H1 (cell line): ENCODE measurements around the gene GSTA1. TPM values are rescaled to one million over a fixed set of nuclear protein-coding genes. Genes with fewer than 3 reads are reported as not detected.

Experiments
- CTCF ChIA-PET: fragments of 300-600 bp; sonication (Branson Sonifier 250); formaldehyde crosslinking; loops from one replicate; lab custom pipeline; 2021; ENCODE audit not compliant: partially characterized antibody; lab: Charles Lee
- POLR2A ChIA-PET: fragments of 300-600 bp; sonication (Branson Sonifier 250); formaldehyde crosslinking; loops from one replicate; lab custom pipeline; 2021; ENCODE audit warnings: inconsistent platforms; ENCODE audit not compliant: partially characterized antibody; lab: Charles Lee
- DNase-seq, 2 experiments: peaks; one replicate each; pipeline versions ENCODE4 v3.0.0 to v3.0.0-alpha.2; 2010 to 2022; ENCODE audit warnings: low spot score in 2 of 2, low read depth in 1 of 2, mixed read lengths in 1 of 2
- FAIRE-seq: peaks from 2 replicates; lab custom pipeline; 2011; peaks lifted over from hg19 to GRCh38; lab: Jason Lieb, UNC
- H2AFZ ChIP-seq: 2 replicates; pipeline ENCODE4 v1.8.1; 2012; ENCODE audit warnings: low read length, inconsistent platforms
- H2AK5ac ChIP-seq: 2 replicates; pipeline ENCODE4 v1.6.1; 2013; ENCODE audit warnings: low read depth, low read length
- H2BK120ac ChIP-seq: replicated peaks from 2 replicates; pipeline ENCODE3; 2013; ENCODE audit warnings: low read depth, low read length, inconsistent platforms
- H2BK12ac ChIP-seq: 2 replicates; pipeline ENCODE4 v1.6.1; 2013; ENCODE audit warnings: low read depth, low read length
- H2BK15ac ChIP-seq: 2 replicates; pipeline ENCODE4 v1.6.1; 2013; ENCODE audit warnings: low read length
- H2BK20ac ChIP-seq: 2 replicates; pipeline ENCODE4 v1.6.1; 2013; ENCODE audit warnings: low read length
- H2BK5ac ChIP-seq: 2 replicates; pipeline ENCODE4 v1.6.1; 2013; ENCODE audit warnings: low read depth, low read length
- H3K14ac ChIP-seq: 2 replicates; pipeline ENCODE4 v1.6.1; 2013; ENCODE audit warnings: inconsistent platforms; ENCODE audit not compliant: insufficient read length
- H3K18ac ChIP-seq: 2 replicates; pipeline ENCODE4 v1.6.1; 2013; ENCODE audit warnings: low read length; ENCODE audit errors: extremely low read depth
- H3K23ac ChIP-seq: 2 replicates; pipeline ENCODE4 v1.6.1; 2013; ENCODE audit warnings: inconsistent platforms; ENCODE audit not compliant: insufficient read length
- H3K23me2 ChIP-seq: 2 replicates; pipeline ENCODE4 v1.6.1; 2013; ENCODE audit warnings: low read depth, low read length
- H3K27ac ChIP-seq: 2 replicates; pipeline ENCODE4 v1.6.1; 2011; ENCODE audit warnings: low read depth, low read length, inconsistent platforms
- H3K27me3 ChIP-seq, 4 experiments: replicated peaks in 1 of 4; 1 replicate in 1 of 4; 2 replicates in 3 of 4; pipeline versions ENCODE4 v1.6.1 to v1.8.1; 2011 to 2013; ENCODE audit warnings: low read length in 3 of 4, mild to moderate bottlenecking in 3 of 4, inconsistent platforms in 2 of 4, mixed read lengths in 2 of 4, moderate library complexity in 1 of 4; ENCODE audit not compliant: control insufficient read depth in 3 of 4, insufficient read depth in 3 of 4; ENCODE audit errors: extremely low read depth in 1 of 4
- H3K36me3 ChIP-seq, 4 experiments: 2 replicates each; pipeline versions ENCODE4 v1.6.1 to v1.8.1; 2011 to 2013; ENCODE audit warnings: mild to moderate bottlenecking in 4 of 4, low read length in 3 of 4, moderate library complexity in 2 of 4, control low read depth in 1 of 4, inconsistent platforms in 1 of 4; ENCODE audit not compliant: insufficient read depth in 4 of 4, control insufficient read depth in 2 of 4
- H3K4ac ChIP-seq: replicated peaks from 2 replicates; pipeline ENCODE3; 2013; ENCODE audit warnings: low read length, low read depth, mixed read lengths, inconsistent platforms; ENCODE audit not compliant: insufficient read length
- H3K4me1 ChIP-seq, 4 experiments: replicated peaks in 1 of 4; 1 replicate in 1 of 4; 2 replicates in 3 of 4; pipeline versions ENCODE4 v1.6.1 to v1.8.1; 2011 to 2013; ENCODE audit warnings: low read length in 3 of 4, inconsistent platforms in 2 of 4, mixed read lengths in 1 of 4; ENCODE audit not compliant: insufficient read depth in 4 of 4, control insufficient read depth in 3 of 4
- H3K4me2 ChIP-seq, 2 experiments: 2 replicates each; pipeline versions ENCODE4 v1.6.1 to v1.8.1; 2011 to 2013; ENCODE audit warnings: low read depth in 2 of 2, low read length in 2 of 2, control low read depth in 1 of 2, inconsistent platforms in 1 of 2, mild to moderate bottlenecking in 1 of 2; ENCODE audit not compliant: insufficient read depth in 1 of 2
- H3K4me3 ChIP-seq, 4 experiments: fragments of 200-600, 300-600 bp in 1 of 4; sonication (generic), shearing (Covaris generic), sonication (Bioruptor Twin) in 1 of 4; 2 replicates each; pipeline versions ENCODE4 v1.5.1 to v1.8.1; 2011 to 2016; ENCODE audit warnings: low read length in 4 of 4, low read depth in 3 of 4, control low read depth in 2 of 4, inconsistent platforms in 2 of 4, mild to moderate bottlenecking in 2 of 4, mixed read lengths in 1 of 4, moderate library complexity in 1 of 4; ENCODE audit not compliant: insufficient read depth in 2 of 4; ENCODE audit errors: extremely low read depth in 1 of 4
- H3K56ac ChIP-seq: replicated peaks from 2 replicates; pipeline ENCODE3; 2013; ENCODE audit warnings: low read depth, mild to moderate bottlenecking, mixed read lengths, low read length, inconsistent platforms; ENCODE audit not compliant: insufficient read length
- H3K79me1 ChIP-seq: 2 replicates; pipeline ENCODE4 v1.6.1; 2013; ENCODE audit warnings: low read depth, low read length, control low read depth
- H3K79me2 ChIP-seq, 2 experiments: 2 replicates each; pipeline versions ENCODE4 v1.6.1 to v1.8.1; 2012 to 2013; ENCODE audit warnings: low read length in 2 of 2, mild to moderate bottlenecking in 2 of 2, inconsistent platforms in 1 of 2; ENCODE audit not compliant: insufficient read depth in 2 of 2, control insufficient read depth in 1 of 2
- H3K9ac ChIP-seq, 4 experiments: replicated peaks in 1 of 4; 1 replicate in 1 of 4; 2 replicates in 3 of 4; pipeline versions ENCODE4 v1.6.1 to v1.8.1; 2011 to 2013; ENCODE audit warnings: low read depth in 3 of 4, low read length in 3 of 4, control low read depth in 2 of 4, mild to moderate bottlenecking in 2 of 4, moderate library complexity in 2 of 4, inconsistent platforms in 1 of 4; ENCODE audit errors: extremely low read depth in 1 of 4
- H3K9me3 ChIP-seq, 2 experiments: 2 replicates each; pipeline versions ENCODE4 v1.6.1 to v1.8.1; 2012 to 2013; ENCODE audit warnings: mild to moderate bottlenecking in 2 of 2, moderate library complexity in 2 of 2, control low read depth in 1 of 2, inconsistent platforms in 1 of 2, low read depth in 1 of 2, low read length in 1 of 2, mixed read lengths in 1 of 2; ENCODE audit not compliant: insufficient read depth in 2 of 2
- H4K20me1 ChIP-seq, 2 experiments: replicated peaks in 1 of 2; 2 replicates each; pipeline versions ENCODE3 to v1.8.1; 2011 to 2013; ENCODE audit warnings: inconsistent platforms in 2 of 2, low read length in 2 of 2, mild to moderate bottlenecking in 1 of 2; ENCODE audit not compliant: insufficient read depth in 2 of 2, control insufficient read depth in 1 of 2
- H4K5ac ChIP-seq: 2 replicates; pipeline ENCODE4 v1.6.1; 2013; ENCODE audit warnings: low read length, low read depth, mixed read lengths, inconsistent platforms; ENCODE audit not compliant: insufficient read length
- H4K8ac ChIP-seq: 2 replicates; pipeline ENCODE4 v1.8.0; 2013; ENCODE audit warnings: mild to moderate bottlenecking, moderate library complexity, low read length, inconsistent platforms; ENCODE audit not compliant: insufficient read depth; ENCODE audit errors: extremely low read depth
- H4K91ac ChIP-seq: replicated peaks from 2 replicates; pipeline ENCODE3; 2013; ENCODE audit warnings: low read length, mixed read lengths, inconsistent platforms; ENCODE audit not compliant: insufficient read length
- ATF3 ChIP-seq: IDR thresholded peaks from 2 replicates; pipeline ENCODE4 v1.6.1; 2011; ENCODE audit warnings: low read depth, mild to moderate bottlenecking, low read length; ENCODE audit not compliant: insufficient read depth
- GABPA ChIP-seq: IDR thresholded peaks from 2 replicates; pipeline ENCODE4 v1.6.1; 2011; ENCODE audit warnings: mild to moderate bottlenecking, low read length, moderate library complexity, borderline replicate concordance; ENCODE audit not compliant: insufficient read depth
- HDAC2 ChIP-seq, 2 experiments: fragments of 300-600 bp in 1 of 2; sonication (generic) in 1 of 2; IDR thresholded peaks; 2 replicates each; pipeline ENCODE4 v1.6.1; 2011 to 2012; ENCODE audit warnings: low read depth in 2 of 2, low read length in 2 of 2, mild to moderate bottlenecking in 2 of 2, moderate library complexity in 2 of 2, borderline replicate concordance in 1 of 2, inconsistent platforms in 1 of 2
- JUN ChIP-seq: IDR thresholded peaks from 2 replicates; pipeline ENCODE4 v1.6.1; 2011; ENCODE audit warnings: low read depth, mild to moderate bottlenecking, improper control_type of control experiment, low read length
- POLR2AphosphoS5 ChIP-seq: IDR thresholded peaks from 2 replicates; pipeline ENCODE4 v1.6.1; 2011; ENCODE audit warnings: low read depth, low read length
- RAD21 ChIP-seq, 2 experiments: IDR thresholded peaks in 1 of 2; conservative IDR thresholded peaks in 1 of 2; 2 replicates each; pipeline ENCODE4 v1.6.1; 2011; ENCODE audit warnings: low read depth in 2 of 2, low read length in 2 of 2, improper control_type of control experiment in 1 of 2, inconsistent platforms in 1 of 2, mild to moderate bottlenecking in 1 of 2, moderate library complexity in 1 of 2
- SP2 ChIP-seq: IDR thresholded peaks from 2 replicates; pipeline ENCODE4 v1.6.1; 2012; ENCODE audit warnings: mild to moderate bottlenecking, low read length, inconsistent platforms
- SRF ChIP-seq: IDR thresholded peaks from 2 replicates; pipeline ENCODE4 v1.6.1; 2011; ENCODE audit warnings: mild to moderate bottlenecking, low read depth, low read length, moderate library complexity
- TAF7 ChIP-seq: optimal IDR thresholded peaks from 2 replicates; pipeline ENCODE3; 2011; ENCODE audit warnings: low read depth, mild to moderate bottlenecking, inconsistent platforms, low read length, moderate library complexity, borderline replicate concordance
- YY1 ChIP-seq: IDR thresholded peaks from 2 replicates; pipeline ENCODE4 v1.6.1; 2011; ENCODE audit warnings: low read depth, mild to moderate bottlenecking, low read length
- WGBS, 2 experiments: shearing (Covaris generic) in 1 of 2; methylation state at CpG; one replicate each; pipeline versions ENCODE4 v1.1.6 to v1.1.7; 2013 to 2015; ENCODE audit warnings: low lambda C conversion rate in 2 of 2, mixed read lengths in 2 of 2, inconsistent platforms in 1 of 2, low coverage in 1 of 2, missing lambda C conversion rate in 1 of 2; ENCODE audit not compliant: insufficient replicate concordance in 2 of 2, insufficient coverage in 1 of 2, insufficient read length in 1 of 2; ENCODE audit errors: extremely low coverage in 1 of 2, missing lambda C conversion rate in 1 of 2; 5-methylcytosine and 5-hydroxymethylcytosine counted together
- polyA plus RNA-seq, 7 experiments: library from polyadenylated mRNA; depleted of rRNA in 3 of 7; stranded (reverse) in 5 of 7; unstranded in 2 of 7; fragments of >200 nt in 5 of 7; fragments of 200-250 nt in 2 of 7; gene quantifications; 1 replicate in 5 of 7; 2 replicates in 1 of 7; 4 replicates in 1 of 7; pipeline versions ENCODE4 v1.2.1 to v1.2.3, GENCODE V29; 2011 to 2013; ENCODE audit warnings: missing spikeins in 2 of 7, mixed read lengths in 2 of 7
- total RNA-seq: library from RNA; stranded (reverse); fragmentation: NEBNext Ultra II Directional; extraction: Animal tissue kit (Norgen Biotek cat#: 25700); gene quantifications from 2 replicates; pipeline ENCODE4 v1.2.1, GENCODE V29; 2021
- TF ChIP-seq, protein P1 (sequence below): IDR thresholded peaks from 2 replicates; pipeline ENCODE4 v1.6.1; 2012; ENCODE audit warnings: low read length, inconsistent platforms

GSTA1 gene
- total and polyA plus RNA-seq, 2 of the 8 experiments (the other 6 are each of a cell fraction or from before 2014, with no cell fraction given): 0.08 TPM; not detected in 1

DNA sequence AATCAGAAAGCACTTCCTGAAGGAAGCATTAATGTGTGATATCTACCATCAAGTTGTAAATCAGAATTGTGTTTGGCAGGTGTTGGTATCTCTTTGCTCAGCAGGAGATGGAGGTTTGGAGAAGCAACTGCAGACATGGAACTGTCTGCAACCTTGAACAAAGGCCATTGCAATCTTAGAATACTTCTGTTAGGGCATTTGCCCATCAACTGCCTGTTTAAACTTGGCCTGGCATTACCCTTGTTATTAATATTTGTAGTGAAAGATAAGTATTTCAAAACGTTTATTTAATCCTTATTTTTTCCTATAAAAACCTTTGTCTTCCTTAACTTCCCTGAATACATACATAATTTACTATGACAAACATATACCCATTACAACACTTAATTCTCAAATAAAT is 22.9 kb upstream of the GSTA1 start:
- ChIA-PET POLR2A (no interaction called here), CTCF (no interaction called here)
- Histone ChIP-seq H3K23ac (no peak overlapping the region), H3K9me3 (peaks cover 6 to 29% of the 10 kb centered on the region in 2 experiments), H2BK5ac (no peak overlapping the region), H3K4me1 (no peaks in the 10 kb centered on the region), H3K79me1 (no peaks in the 10 kb centered on the region), H2BK120ac (no peak overlapping the region), H3K23me2 (no peaks in the 10 kb centered on the region), H4K91ac (no peak overlapping the region), H3K4me2 (no peak overlapping the region), H4K8ac (no peak overlapping the region), H2BK15ac (no peak overlapping the region), H3K27me3 (no peaks in the 10 kb centered on the region), H2AK5ac (no peak overlapping the region), H2AFZ (no peak overlapping the region), H4K20me1 (no peaks in the 10 kb centered on the region), H3K14ac (no peak overlapping the region), H3K9ac (no peak overlapping the region), H4K5ac (no peak overlapping the region), H3K4me3 (no peak overlapping the region), H2BK20ac (no peak overlapping the region), H3K36me3 (0 out of 8 replicates have a peak, but pooled peaks cover 0 to 3% (median 0%) of the 10 kb centered on the region in 4 experiments), H3K4ac (no peak overlapping the region), H3K56ac (no peak overlapping the region), H3K79me2 (no peaks in the 10 kb centered on the region), H3K27ac (no peak overlapping the region), H2BK12ac (no peak overlapping the region), H3K18ac (no peak overlapping the region)
- DNase-seq (no peak), FAIRE-seq (no peak)
- TF ChIP-seq HDAC2 (IDR thresholded peaks at IDR 0.05; ENCODE audit: borderline replicate concordance in 1 of 2, low read depth in 2 of 2, low read length in 2 of 2) (no peak), YY1 (no peak), SP2 (no peak), JUN (no peak), GABPA (no peak), ATF3 (no peak), POLR2AphosphoS5 (no peak), RAD21 (IDR thresholded peaks at IDR 0.05 in 1 of 2, conservative IDR thresholded peaks at IDR 0.05 in 1 of 2; ENCODE audit: low read depth in 2 of 2, low read length in 2 of 2) (no peak), SRF (no peak), TAF7 (no peak)
- TF ChIP-seq, protein P1, sequence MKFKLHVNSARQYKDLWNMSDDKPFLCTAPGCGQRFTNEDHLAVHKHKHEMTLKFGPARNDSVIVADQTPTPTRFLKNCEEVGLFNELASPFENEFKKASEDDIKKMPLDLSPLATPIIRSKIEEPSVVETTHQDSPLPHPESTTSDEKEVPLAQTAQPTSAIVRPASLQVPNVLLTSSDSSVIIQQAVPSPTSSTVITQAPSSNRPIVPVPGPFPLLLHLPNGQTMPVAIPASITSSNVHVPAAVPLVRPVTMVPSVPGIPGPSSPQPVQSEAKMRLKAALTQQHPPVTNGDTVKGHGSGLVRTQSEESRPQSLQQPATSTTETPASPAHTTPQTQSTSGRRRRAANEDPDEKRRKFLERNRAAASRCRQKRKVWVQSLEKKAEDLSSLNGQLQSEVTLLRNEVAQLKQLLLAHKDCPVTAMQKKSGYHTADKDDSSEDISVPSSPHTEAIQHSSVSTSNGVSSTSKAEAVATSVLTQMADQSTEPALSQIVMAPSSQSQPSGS: no peak
- 72% methylated on average over 1 of the region's 1 CpG; no CpG with 5 or more reads in 1 of the 2 experiments for WGBS, 2 experiments
